SK-N-SH (cell line): ENCODE results near the gene FGFRL1. TPM values are rescaled to one million over a fixed set of nuclear protein-coding genes. Genes with fewer than 3 reads are reported as not detected.

Experiments
- CTCF ChIA-PET: fragments of 300-600, 350-600 bp; formaldehyde crosslinking; extraction: SDS; loops from one replicate; lab custom pipeline; 2021; lab: Yijun Ruan, JAX
- POLR2A ChIA-PET: fragments of 350-600 bp; sonication (Branson Sonifier 250); formaldehyde crosslinking; extraction: SDS; loops from one replicate; lab custom pipeline; 2020; ENCODE audit warnings: antibody characterized with exemption, inconsistent platforms; lab: Yijun Ruan, JAX
- DNase-seq: peaks from one replicate; pipeline ENCODE4 v3.0.0; 2012
- H2AFZ ChIP-seq: fragments of 200-600 bp; sonication (generic); 2 replicates; pipeline ENCODE4 v1.8.1; 2016; ENCODE audit warnings: antibody characterized with exemption, mild to moderate bottlenecking, low read depth
- H3F3A ChIP-seq: fragments of 200-600 bp; sonication (generic); replicated peaks from 2 replicates; pipeline ENCODE3; 2016; ENCODE audit warnings: antibody characterized with exemption, mild to moderate bottlenecking; ENCODE audit not compliant: insufficient read depth
- H3K27ac ChIP-seq, 2 experiments: fragments of 200-500 bp in 1 of 2; fragments of 200-600 bp in 1 of 2; sonication (Bioruptor generic) in 1 of 2; sonication (generic), shearing (Covaris generic) in 1 of 2; 2 replicates each; pipeline versions ENCODE4 v1.5.1 to v1.6.1; 2014 to 2016; ENCODE audit warnings: low read depth in 2 of 2, inconsistent platforms in 1 of 2, low read length in 1 of 2, mild to moderate bottlenecking in 1 of 2, mixed read lengths in 1 of 2
- H3K27me3 ChIP-seq: fragments of 200-600 bp; sonication (generic), shearing (Covaris generic); 2 replicates; pipeline ENCODE4 v1.6.1; 2016; ENCODE audit warnings: mixed run types; ENCODE audit not compliant: insufficient read depth
- H3K36me3 ChIP-seq, 2 experiments: fragments of 200-500 bp in 1 of 2; fragments of 200-600 bp in 1 of 2; sonication (Bioruptor generic) in 1 of 2; sonication (generic) in 1 of 2; replicated peaks in 1 of 2; 2 replicates each; pipeline versions ENCODE3 to v1.5.1; 2014 to 2016; ENCODE audit warnings: low read length in 1 of 2, mild to moderate bottlenecking in 1 of 2; ENCODE audit not compliant: insufficient read depth in 2 of 2, control insufficient read depth in 1 of 2
- H3K4me1 ChIP-seq, 2 experiments: fragments of 200-500 bp in 1 of 2; fragments of 200-600 bp in 1 of 2; sonication (Bioruptor generic) in 1 of 2; sonication (generic), shearing (Covaris generic) in 1 of 2; 2 replicates each; pipeline versions ENCODE4 v1.5.1 to v1.6.1; 2014 to 2016; ENCODE audit warnings: low read depth in 1 of 2, low read length in 1 of 2, mixed run types in 1 of 2; ENCODE audit not compliant: insufficient read depth in 2 of 2, control insufficient read depth in 1 of 2
- H3K4me2 ChIP-seq: fragments of 200-600 bp; sonication (generic), shearing (Covaris generic); 2 replicates; pipeline ENCODE4 v1.6.1; 2017; ENCODE audit warnings: mixed run types
- H3K4me3 ChIP-seq, 2 experiments: fragments of 200-500 bp in 1 of 2; fragments of 200-600 bp in 1 of 2; sonication (Bioruptor generic) in 1 of 2; sonication (generic), shearing (Covaris generic) in 1 of 2; 2 replicates each; pipeline versions ENCODE4 v1.5.1 to v1.8.1; 2014 to 2016; ENCODE audit warnings: low read depth in 2 of 2, inconsistent platforms in 1 of 2, low read length in 1 of 2, mild to moderate bottlenecking in 1 of 2, mixed read lengths in 1 of 2, moderate library complexity in 1 of 2
- H3K79me2 ChIP-seq: fragments of 200-600 bp; sonication (generic); 2 replicates; pipeline ENCODE4 v1.8.1; 2017; ENCODE audit warnings: mild to moderate bottlenecking; ENCODE audit not compliant: insufficient read depth
- H3K9ac ChIP-seq: fragments of 200-600 bp; sonication (generic); 2 replicates; pipeline ENCODE4 v1.6.1; 2017; ENCODE audit warnings: mixed run types
- H3K9me2 ChIP-seq: fragments of 200-600 bp; sonication (generic); 2 replicates; pipeline ENCODE4 v1.6.1; 2017; ENCODE audit warnings: mixed run types
- H3K9me3 ChIP-seq: fragments of 200-600 bp; sonication (generic); 2 replicates; pipeline ENCODE4 v1.6.1; 2017; ENCODE audit warnings: mixed run types, mild to moderate bottlenecking, moderate library complexity
- H4K20me1 ChIP-seq: fragments of 200-600 bp; sonication (generic); 2 replicates; pipeline ENCODE4 v1.6.1; 2017; ENCODE audit warnings: mild to moderate bottlenecking, mixed run types; ENCODE audit not compliant: insufficient read depth
- CTCF ChIP-seq: fragments of 200-600 bp; sonication (generic); IDR thresholded peaks from 2 replicates; pipeline ENCODE4 v1.6.1; 2017; ENCODE audit warnings: antibody characterized with exemption, mild to moderate bottlenecking, moderate library complexity
- EP300 ChIP-seq, 2 experiments: IDR thresholded peaks; 2 replicates each; pipeline versions ENCODE4 v1.4.0 to v1.6.1; 2012; ENCODE audit warnings: borderline replicate concordance in 1 of 2, low read depth in 1 of 2, low read length in 1 of 2
- FOSL2 ChIP-seq: IDR thresholded peaks from 2 replicates; pipeline ENCODE4 v1.4.0; 2012; ENCODE audit warnings: low read depth, mild to moderate bottlenecking, moderate library complexity, borderline replicate concordance
- GABPA ChIP-seq: IDR thresholded peaks from 2 replicates; pipeline ENCODE4 v1.4.0; 2012; ENCODE audit warnings: low read depth, mild to moderate bottlenecking
- MAX ChIP-seq: IDR thresholded peaks from 2 replicates; pipeline ENCODE4 v1.4.0; 2012; ENCODE audit warnings: low read depth
- RAD21 ChIP-seq: IDR thresholded peaks from 2 replicates; pipeline ENCODE4 v1.6.1; 2012; ENCODE audit warnings: mild to moderate bottlenecking, low read length
- RCOR1 ChIP-seq: fragments of 150-350 bp; IDR thresholded peaks from 2 replicates; pipeline ENCODE4 v1.6.1; 2017; ENCODE audit warnings: antibody characterized with exemption, low read length
- REST ChIP-seq: IDR thresholded peaks from 2 replicates; pipeline ENCODE4 v1.6.1; 2012; ENCODE audit warnings: mild to moderate bottlenecking, low read depth, low read length, moderate library complexity
- RXRA ChIP-seq: IDR thresholded peaks from 2 replicates; pipeline ENCODE4 v1.4.0; 2012; ENCODE audit warnings: low read depth, mild to moderate bottlenecking, borderline replicate concordance
- SIN3A ChIP-seq: IDR thresholded peaks from 2 replicates; pipeline ENCODE4 v1.6.1; 2012; ENCODE audit warnings: low read depth, mild to moderate bottlenecking, low read length, moderate library complexity, borderline replicate concordance
- TCF12 ChIP-seq: IDR thresholded peaks from 2 replicates; pipeline ENCODE4 v1.4.0; 2012
- USF2 ChIP-seq: fragments of 150-350 bp; IDR thresholded peaks from 2 replicates; pipeline ENCODE4 v1.6.1; 2017; ENCODE audit warnings: antibody characterized with exemption, low read length, low read depth, borderline replicate concordance
- YY1 ChIP-seq: IDR thresholded peaks from 2 replicates; pipeline ENCODE4 v1.4.0; 2012; ENCODE audit warnings: low read depth, mild to moderate bottlenecking
- ZBTB33 ChIP-seq: IDR thresholded peaks from 2 replicates; pipeline ENCODE4 v1.4.0; 2012; ENCODE audit warnings: low read depth, borderline replicate concordance
- WGBS: methylation state at CpG from one replicate; pipeline ENCODE4 v1.1.6; 2017; ENCODE audit warnings: low lambda C conversion rate; 5-methylcytosine and 5-hydroxymethylcytosine counted together
- polyA plus RNA-seq, 3 experiments: library from polyadenylated mRNA; depleted of rRNA; stranded (reverse); fragments of >200 nt; gene quantifications; 2 replicates each; pipeline ENCODE4 v1.2.3, GENCODE V29; 2012

The FGFRL1 gene
- polyA plus RNA-seq, 1 of the 3 experiments (the other 2 are of a cell fraction), result 22.5 TPM

- TF ChIP-seq REST (no peak), RCOR1 (no peak)
These were observed 30.5 kb downstream of the FGFRL1 start (continued) for GRCh38 chr4:1041936-1042330.

- DNase-seq, result no peak
- Histone ChIP-seq H4K20me1 (no peaks in the 10 kb centered on the region), H3K27me3 (peaks cover 9% of the 10 kb centered on the region; the same call in 1 of the 2 replicates), H3K9ac (no peak overlapping the region)
- CTCF ChIA-PET, result no interaction called here
- TF ChIP-seq ZBTB33 (no peak), RAD21 (no peak), FOSL2 (no peak), REST (no peak), USF2 (no peak), MAX (no peak), YY1 (no peak), EP300 (IDR thresholded peaks at IDR 0.05; ENCODE audit: borderline replicate concordance in 1 of 2, low read depth in 1 of 2, low read length in 1 of 2) (no peak), TCF12 (no peak), GABPA (no peak), RCOR1 (no peak), CTCF (no peak), RXRA (no peak), SIN3A (no peak)
- TF ChIP-seq, all 33 proteins: peak for 0
- POLR2A ChIA-PET, result no interaction called here
- Histone ChIP-seq H3K4me1 (peaks cover 3 to 34% of the 10 kb centered on the region in 2 experiments; a peak in 3 of 4 replicates), H3K9me3 (no peaks in the 10 kb centered on the region), H3F3A (peaks cover 16% of the 10 kb centered on the region), H3K27ac (no peak overlapping the region), H3K9me2 (no peaks in the 10 kb centered on the region), H3K36me3 (no peaks in the 10 kb centered on the region), H2AFZ (no peak overlapping the region), H3K4me3 (no peak overlapping the region), H3K79me2 (no peaks in the 10 kb centered on the region), H3K4me2 (no peak overlapping the region)
- WGBS, result 91% methylated on average over 17 of the region's 17 CpGs
These were observed 31.1 kb downstream of the FGFRL1 start for GRCh38 chr4:1042352-1043055.
